ENCODE data around the gene BEAN1.

BEAN1 gene

DNA sequence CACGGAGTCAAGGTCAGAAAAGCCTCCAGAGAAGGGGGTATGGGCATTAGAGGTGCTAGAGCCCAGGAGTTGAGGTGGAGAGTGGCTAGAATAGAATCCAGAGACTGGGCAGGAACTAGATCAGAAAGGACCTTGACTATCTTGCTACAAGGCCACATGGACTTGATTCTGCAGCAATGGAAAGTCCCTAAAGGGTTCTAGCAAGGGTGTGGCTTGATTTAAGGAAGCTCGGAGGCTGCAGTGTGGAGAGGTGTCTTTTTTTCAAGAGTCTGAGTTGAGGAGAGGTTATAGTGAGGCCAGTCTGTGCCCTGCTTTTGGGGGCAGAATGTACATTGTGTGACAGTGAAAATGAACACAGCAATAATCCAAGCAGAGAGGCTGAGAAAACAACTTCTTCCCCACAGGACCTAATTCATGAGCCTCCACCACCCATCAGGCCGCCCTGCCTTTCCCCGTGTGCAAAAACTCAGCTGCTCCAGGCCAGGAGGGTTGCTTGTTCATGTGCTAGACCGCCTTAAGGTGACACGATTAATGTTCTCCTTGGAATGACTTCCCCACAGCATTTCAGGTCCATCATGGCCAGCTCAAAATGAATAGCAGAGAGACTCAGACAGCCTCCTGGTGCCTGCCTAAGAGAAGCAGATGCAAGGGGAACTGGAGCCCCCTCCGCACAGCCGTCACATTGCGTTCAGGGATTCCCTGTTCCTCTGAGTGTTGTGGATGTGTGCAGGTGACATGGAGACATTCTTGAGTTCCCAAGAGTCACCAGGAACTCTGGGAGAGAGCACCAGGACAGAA is 8.7 kb upstream of the BEAN1 start:
- DNase-seq (ENCODE audit: low read depth, low spot score) = no peak

DNA sequence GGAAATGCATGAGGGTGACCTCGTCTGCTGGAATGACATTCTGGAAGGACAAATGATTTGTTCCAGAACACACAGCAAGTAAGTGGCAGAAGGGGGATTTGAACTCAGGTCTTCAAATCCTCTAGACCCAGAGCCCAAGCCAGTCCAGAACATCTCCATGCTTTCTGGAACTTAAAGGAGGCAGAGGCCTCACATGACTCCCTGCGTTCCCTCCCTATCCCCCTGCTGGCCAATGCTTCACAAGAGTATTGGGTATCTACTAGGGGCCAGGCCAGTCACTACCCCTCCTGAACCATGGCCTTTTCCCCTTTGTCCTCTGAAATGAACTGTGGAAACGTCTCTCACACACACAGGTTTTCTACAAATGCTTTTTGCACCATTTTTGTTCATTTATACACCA is 7.6 kb upstream of the BEAN1 start:
- no peak for DNase-seq (ENCODE audit: low read depth, low spot score)

DNA sequence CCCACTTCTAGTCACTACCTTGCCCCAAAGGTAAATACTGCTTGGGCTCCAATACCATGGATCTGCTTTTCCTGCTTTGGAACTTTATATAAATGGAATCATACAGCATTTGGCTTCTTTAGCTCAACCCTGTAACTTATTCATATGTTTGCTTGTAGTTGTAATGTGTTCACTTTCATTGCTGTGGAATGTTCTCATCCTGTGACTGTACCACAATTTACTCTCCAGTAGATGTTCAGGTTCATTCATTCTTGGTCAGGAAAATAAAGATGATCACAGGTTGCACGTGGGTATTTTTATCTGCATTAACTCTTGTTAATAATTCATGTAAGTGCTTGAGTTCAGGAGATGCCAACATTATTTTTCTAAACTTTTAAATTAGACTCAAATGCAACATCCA is 6.7 kb upstream of the BEAN1 start:
- DNase-seq (ENCODE audit: low read depth, low spot score) = no peak

DNA sequence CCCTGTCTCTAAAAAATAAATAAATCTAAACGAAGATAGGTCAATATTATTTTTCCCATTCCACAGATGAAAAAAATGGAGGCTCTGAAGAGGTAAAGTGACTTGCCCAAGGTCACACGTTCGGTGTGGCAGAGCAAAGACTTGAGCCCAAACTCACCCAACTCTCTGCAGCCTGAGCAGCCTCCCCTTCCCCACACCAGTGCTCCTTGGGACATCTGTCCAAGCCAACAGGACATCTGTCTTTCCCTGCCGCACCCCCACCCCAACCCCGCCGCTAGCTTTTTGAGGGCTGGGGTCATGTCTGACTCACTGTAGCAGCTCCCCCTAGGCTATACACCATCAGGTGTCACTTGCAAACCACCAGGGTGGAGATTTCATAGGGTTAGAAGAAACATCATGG is 5.2 kb upstream of the BEAN1 start:
- no peak for DNase-seq (ENCODE audit: low read depth, low spot score)

DNA sequence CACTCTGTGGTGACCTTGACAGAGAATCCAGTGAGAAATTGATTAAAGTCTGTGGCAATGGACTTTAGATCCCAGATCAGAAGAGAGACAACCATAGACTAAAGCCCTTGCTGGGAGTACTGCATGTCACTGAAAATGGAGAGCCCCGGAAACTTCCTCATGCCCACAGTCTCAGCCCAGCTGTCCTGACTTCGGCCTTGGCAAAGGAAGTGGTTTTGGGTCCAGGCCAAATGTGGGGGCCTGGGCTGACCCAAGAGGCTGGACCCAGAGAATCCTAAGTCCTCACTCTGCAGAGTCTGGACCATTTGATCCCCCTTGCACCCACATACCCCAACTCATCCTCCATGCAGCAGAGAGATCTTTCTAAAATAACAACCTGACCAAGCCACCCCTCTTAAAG is 4.7 kb upstream of the BEAN1 start:
- DNase-seq (ENCODE audit: low read depth, low spot score) = no peak

DNA sequence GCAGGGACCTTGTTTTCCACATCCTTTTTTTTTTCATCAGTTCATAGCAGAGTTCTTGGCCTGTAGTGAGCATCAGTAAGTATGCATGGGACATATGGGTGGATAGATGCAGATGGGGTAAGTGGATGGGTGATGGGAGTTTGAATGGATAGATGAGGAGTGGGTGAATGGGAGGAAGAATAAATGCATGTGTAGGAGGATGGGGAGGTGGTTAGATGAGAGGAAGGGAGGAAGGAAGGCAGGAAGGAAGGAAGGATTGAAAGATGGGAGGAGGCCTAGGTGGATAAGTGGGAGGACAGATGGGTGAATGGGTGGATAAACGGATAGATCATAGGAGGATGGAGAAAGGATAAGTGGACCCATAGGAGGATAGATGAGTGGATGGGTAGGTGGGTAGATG is 3.9 kb upstream of the BEAN1 start:
- no peak for DNase-seq (ENCODE audit: low read depth, low spot score)

DNA sequence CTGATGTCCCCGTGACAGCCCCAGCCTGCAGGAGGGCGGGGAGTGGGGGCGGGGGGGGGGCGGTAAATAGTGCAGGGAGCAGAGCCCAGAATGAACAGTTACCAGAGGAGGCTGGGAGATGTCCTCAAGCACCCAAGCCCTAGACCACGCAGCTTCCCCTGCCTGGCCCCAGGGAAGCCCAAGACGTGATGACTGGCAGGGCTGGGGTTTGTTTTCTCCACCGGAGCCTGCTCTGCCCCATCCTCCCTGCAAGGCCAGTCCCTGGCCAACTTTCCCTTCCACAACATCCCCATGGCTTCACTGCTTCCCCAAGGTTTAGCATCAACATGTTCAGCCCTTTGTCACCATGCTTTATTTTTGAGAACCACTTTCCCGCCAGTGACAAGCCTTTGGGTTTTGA is 1.4 kb upstream of the BEAN1 start:
- no peak for DNase-seq (ENCODE audit: low read depth, low spot score)

DNA sequence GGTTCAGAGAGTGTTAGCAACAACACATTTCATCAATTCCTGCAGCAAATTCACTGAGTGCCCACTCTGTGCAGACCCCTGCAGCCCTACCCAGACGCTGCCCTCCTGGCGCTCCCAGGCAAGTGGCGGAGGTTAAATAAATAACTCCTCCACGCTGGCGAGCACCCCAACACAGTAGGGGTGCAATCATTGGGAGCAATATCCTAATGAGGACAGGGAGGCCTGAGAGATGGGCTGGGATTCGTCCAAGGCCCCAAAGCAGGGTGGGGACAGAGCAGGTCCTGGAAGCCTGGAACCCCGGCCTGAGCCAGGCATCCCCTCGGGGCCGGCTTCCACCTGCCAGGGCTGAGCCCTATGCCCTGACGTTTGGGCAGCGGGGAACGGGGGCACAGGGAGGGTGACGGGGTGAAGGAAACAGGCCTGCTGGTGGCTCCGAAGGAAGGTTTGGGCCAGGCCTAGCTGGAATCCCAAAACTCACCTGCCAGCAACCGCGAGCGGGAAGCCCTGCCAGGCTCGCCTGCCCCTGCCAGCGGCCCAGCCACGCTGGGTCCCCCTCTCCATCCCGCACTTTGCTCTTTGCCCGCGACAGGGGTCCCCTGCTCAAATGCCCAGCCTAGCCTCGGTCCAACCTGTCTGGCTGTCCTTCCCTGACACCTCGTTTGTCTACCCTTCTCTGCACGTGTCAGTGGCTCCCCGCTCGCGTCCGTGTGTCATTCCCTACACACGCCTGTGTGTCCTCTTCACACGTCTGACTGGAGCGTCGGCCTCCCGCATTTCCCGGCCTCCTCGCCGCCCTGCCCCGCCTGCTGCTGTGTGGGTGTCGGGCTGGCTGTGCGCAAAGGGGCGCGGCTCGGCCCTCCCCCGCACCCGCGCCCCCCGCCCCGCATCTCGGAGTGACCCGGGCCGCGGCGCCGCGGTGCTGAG is 721 bp upstream of the BEAN1 start:
- peak; percentile 39 for DNase-seq (ENCODE audit: low read depth, low spot score)

DNA sequence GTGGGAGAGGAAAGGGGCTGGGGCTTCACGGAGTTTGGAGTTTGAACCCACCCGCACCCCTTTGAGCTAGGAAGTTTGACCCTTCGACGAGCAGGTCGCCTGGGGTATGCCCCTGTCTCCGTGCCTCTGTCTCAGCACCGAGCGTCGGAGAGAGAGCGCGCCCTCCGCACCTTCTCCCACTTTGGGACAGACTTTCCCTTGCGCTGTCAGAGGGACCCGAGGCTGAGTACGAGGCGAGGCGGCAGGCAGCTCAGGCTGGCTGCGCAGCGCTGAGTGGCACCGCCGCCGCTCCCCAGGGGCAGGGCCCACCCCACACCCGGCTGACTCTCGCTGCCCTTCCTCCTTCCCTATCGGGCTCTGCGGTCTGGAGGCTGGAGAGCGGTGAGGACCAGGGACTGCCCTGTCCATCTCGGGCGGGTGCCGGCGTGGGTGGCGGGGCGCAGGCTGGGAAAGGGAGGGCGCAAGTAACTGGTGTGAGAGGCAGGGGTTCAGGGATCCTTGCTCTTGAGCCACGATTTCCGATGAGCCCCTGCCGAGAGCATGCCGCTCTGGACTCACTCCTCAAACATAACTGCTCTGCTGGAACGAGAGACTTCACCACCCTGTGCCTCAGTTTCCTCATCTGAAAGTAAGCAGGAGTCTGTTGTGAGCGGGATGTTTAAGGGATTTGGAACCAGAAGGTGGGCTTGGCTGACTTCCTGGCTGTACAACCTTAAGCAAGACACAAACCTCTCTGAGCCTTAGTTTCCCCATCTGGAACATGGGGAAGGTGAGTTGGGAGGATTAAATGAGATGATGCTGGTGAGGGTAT is 981 bp downstream of the BEAN1 start:
- DNase-seq (ENCODE audit: low read depth, low spot score) = peak; percentile 61

DNA sequence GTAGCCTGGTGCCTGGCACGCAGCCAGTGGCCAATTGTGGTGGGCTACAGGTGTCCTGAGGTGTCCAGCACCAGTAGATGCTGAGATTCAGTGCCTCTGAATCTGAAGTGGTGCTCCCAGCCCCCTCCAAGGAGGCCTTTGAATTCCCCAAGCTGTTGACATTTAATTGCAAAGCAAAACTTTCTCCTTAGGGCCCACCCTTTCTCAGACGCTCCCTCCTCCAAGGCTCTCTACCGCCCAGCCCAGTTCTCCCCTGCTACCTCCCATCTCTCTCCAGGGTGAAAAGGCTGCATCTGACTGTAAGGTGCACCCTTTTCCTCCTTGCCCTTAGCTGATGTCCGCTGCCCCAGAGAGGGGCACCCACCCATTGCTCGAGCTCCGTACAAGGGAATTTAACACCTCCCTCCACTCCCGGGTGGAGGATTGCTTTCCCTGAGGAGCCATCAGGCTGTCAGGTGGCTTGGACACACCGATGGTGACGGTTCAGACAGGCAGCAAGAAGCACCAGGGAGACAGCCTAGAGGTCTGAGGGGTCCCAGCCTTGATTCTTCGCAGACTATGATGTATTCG is 1.7 kb downstream of the BEAN1 start:
- no peak for DNase-seq (ENCODE audit: low read depth, low spot score)

DNA sequence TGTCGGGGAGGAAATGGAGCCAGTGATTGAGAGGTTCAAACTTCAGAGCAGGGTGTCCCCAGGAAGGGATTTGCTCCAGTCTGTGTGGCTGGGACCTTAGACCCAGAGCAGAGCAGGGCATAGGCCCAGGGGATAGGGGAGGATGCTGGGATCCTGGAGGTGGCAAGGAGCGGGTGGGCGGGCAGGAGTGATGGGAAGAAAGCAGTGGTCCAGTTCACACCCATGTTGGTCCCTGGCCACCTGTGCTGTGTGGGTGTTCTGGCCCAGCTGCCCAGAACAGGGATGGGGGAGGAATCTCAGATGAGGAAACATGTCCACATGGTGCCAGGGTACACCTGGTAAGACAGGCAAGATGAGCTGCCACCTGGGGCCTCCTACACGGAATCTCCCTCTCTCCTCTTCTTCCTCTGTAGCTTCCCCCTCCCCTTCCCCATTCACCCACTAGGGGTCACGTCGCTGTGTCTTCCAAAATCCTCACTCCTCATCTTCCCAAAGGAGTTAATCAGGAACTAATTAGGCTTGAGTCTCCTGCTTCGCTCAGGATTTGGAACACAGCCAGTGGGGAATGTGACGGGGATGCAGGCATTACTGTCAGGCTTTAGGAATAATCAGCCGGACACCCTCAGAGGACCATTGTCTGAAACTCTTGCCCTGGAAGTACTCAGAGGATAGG is 2.3 kb downstream of the BEAN1 start:
- no peak for DNase-seq (ENCODE audit: low read depth, low spot score)

DNA sequence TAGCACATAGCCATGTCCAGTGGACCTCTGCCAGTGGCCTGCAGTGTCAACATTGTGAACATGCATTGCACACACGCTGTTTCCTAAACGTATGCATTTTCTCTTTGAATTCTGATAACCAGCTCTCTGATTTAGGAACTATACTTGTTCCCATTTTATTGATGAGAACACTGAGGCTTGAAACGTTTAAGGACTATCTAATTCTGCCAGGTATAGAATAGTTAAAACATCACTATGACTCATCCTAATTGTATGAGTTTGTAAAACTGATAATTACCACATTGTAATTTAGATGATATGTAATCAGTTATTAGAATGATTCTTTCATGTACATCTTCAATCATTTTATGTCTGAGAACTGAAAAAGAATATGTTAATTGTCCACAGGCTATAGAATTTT is 3.1 kb downstream of the BEAN1 start:
- DNase-seq (ENCODE audit: low read depth, low spot score) = no peak

DNA sequence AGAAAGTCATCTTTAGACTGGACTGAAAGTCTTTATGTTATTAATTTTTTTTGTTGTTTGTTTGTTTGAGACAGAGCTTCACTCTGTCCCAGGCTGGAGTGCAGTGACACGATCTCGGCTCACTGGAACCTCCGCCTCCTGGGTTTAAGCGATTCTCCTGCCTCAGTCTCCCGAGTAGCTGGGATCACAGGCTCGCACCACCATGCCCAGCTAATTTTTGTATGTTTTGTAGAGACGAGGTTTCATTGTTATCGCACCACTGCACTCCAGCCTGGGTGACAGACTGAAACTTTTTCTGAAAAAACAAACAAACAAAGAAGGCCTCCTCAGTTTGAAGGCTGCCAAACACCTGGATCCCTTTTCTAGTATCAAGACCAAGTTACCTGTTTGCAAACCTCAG is 4.7 kb downstream of the BEAN1 start:
- no peak for DNase-seq (ENCODE audit: low read depth, low spot score)

DNA sequence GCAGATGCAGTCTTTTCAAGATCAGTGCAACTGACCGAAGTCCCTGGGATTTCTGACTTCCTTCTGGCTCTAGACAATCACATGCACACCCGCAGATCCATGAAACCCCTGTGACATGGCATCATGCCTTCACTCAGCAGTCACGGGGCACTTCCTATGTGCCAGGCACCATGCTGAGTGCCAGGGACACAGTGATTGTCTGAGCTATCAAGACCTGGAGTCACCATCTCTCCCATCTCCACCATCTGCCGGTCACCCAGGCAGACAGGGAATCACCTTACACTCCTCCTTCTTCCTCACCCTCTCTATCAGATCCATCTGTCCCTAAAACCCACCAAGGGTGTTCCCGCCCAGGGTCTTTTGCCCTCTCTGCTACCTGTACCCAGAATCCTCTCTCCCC is 5.3 kb downstream of the BEAN1 start:
- no peak for DNase-seq (ENCODE audit: low read depth, low spot score)

DNA sequence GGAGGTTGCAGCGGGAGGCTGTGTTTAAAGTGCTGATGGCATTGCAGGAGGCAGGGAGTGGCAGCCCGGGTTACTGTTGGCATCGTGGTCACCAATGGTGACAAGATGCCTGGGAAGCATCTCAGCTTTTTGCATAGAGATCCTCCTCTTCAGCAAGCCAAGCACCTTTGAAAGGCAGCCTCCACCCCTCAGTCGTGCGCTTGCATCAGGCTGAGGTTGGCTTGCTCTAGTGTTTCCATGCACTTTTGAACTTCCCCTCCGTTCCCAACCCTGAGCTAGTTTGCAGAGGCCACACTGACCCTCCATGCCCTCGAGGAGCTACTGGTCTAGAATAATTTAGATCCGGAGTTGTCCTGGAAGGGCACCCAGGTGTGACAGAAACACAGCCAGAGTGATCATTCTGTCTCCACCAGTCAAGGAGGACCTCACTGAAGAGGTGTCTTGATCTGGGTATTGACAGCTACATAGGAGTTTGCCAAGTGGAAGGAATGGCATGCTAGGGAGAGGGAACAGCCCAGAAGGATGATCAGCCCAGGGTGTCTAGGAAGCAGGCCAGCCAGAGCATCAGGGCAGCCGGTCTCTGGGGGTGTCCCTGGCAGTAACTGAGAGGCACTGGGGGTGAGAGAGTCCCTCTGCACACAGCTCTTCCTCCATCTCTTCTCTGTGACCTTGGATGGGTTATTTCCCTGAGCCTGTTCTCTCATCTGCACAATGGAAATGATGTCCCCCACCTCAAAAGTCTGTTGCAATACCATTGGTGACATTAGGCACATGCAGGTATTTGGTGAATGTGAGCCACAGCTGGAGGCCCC is 7.7 kb downstream of the BEAN1 start:
- DNase-seq (ENCODE audit: low read depth, low spot score) = no peak

DNA sequence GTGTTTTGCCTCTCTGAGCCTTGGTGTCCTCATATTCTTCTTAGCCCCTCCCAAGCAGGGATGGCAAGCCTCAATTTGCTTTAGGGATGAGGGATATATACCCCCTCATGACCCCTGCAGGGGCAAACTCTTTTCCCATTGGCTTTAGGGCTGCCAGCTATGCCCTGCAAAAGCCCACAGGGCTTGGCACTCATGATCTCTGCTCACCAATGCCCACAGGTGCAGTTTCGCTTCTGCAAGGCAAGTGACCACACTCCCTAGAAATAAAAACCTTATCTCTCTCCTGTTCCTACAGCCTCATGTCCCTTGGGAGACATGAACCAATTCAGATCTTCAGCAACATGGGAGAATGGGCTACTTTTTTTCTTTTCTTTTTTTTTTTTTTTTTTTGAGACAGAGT is 8.8 kb downstream of the BEAN1 start:
- DNase-seq (ENCODE audit: low read depth, low spot score) = no peak

DNA sequence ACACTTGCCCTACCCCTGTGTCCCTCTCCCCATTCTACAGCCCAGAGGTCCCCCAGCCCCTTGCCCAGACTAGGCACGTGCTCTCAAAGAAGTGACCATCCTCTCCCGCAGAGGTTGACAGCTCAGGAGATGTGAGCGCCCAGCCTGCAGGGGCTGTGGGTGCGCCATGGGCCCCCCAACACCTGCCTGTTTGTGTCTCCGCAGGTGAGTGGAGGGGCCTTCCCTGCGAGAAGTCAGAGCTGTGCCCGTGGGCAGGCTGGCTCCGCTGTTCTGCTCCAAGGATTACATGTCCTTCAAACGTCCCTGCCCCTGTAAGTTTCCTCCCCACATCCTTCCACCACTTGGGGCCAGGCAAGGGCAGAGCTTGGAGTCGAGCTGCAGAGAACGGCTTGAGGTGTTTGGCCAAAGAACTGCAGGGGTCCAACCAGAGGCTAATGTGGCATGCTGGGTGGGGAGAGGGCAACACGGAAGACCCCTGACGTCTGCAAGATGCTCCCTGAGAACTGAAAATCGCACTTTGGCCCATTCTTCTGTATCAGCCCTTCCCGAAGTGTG is 10.4 kb downstream of the BEAN1 start:
- no peak for DNase-seq (ENCODE audit: low read depth, low spot score)

DNA sequence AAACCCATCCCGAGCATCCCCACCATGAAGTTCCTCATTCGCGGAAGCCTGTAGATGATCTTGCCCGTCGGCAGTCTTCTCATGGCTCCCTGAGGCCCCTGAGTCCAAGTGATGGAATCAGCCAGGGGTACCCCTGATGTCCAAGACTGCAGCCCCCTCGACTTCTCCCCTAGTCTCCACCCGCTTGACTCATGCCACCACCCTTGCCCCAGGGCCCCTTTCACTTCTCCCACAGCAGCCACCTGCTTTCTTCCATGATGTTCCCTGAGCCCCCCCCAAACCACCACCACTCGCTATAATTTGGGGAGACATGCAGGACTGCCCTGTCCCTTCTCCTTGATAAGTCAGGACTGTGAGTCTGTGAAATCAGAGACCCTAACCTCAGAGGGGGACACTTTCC is 11.4 kb downstream of the BEAN1 start:
- DNase-seq (ENCODE audit: low read depth, low spot score) = no peak

DNA sequence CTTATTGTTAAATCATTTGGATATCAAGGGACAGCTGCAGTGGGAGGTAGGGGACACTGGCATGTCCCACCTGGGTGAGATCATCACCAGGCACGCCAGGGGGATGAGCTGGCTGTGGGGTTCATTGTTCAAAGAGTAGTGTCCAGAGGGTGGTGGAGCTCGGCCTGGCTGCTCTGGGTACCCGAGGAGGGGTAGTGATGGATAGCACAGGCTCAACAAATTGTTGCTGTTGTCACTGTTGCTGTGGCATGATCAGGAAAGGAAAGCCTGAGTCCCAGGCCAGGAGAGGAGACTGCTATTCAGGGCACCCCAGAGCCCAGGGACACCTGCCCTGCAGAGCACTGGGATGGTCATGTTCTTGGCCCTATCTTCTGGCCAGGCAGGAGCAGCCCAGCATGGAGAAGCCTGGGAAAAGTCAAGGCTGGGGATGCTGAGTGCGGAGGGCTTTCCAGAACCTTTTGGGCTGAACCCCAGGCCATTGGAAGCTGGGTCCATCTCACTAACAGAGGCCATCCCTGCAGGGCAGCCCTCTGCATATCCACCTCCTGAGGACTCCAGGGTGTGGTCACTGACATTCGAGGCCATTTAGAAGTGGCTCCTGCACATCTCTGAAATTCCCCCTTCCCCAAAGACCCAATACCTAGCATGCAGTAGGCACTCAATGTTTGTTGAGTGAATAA is 12.1 kb downstream of the BEAN1 start:
- no peak for DNase-seq (ENCODE audit: low read depth, low spot score)

Measured in astrocyte of the hippocampus (primary cell).